ENCODE measurements around the gene SPOCK3. TPM values are rescaled to one million over a fixed set of nuclear protein-coding genes. Genes with fewer than 3 reads are reported as not detected.

The SPOCK3 gene
- total RNA-seq, 1 donor = 4.6 TPM

GRCh38 chr4:167177925-167178324 lies 56.4 kb downstream of the SPOCK3 start:
- DNase-seq (ENCODE audit: low read depth in 2 of 3, low spot score in 2 of 3) = peak in 1 of 3 donors; percentile 1

GRCh38 chr4:167176723-167177367 lies 57.4 kb downstream of the SPOCK3 start:
- no peak for DNase-seq (ENCODE audit: low read depth in 2 of 3, low spot score in 2 of 3)

- no peak for DNase-seq (ENCODE audit: low read depth in 2 of 3, low spot score in 2 of 3)
These were observed 62.4 kb downstream of the SPOCK3 start for GRCh38 chr4:167171928-167172327.

- no peak for DNase-seq (ENCODE audit: low read depth in 2 of 3, low spot score in 2 of 3)
These were observed 65.7 kb downstream of the SPOCK3 start for GRCh38 chr4:167168611-167169010.

GRCh38 chr4:167150587-167150986 lies 83.7 kb downstream of the SPOCK3 start:
- no peak for DNase-seq (ENCODE audit: low read depth in 2 of 3, low spot score in 2 of 3)

GRCh38 chr4:167144605-167145004 lies 89.7 kb downstream of the SPOCK3 start:
- no peak for DNase-seq (ENCODE audit: low read depth in 2 of 3, low spot score in 2 of 3)

- no peak for DNase-seq (ENCODE audit: low read depth in 2 of 3, low spot score in 2 of 3)
These were observed 91.3 kb downstream of the SPOCK3 start for GRCh38 chr4:167143018-167143417.

GRCh38 chr4:167136270-167136669 lies 98.0 kb downstream of the SPOCK3 start:
- no peak for DNase-seq (ENCODE audit: low read depth in 2 of 3, low spot score in 2 of 3)

GRCh38 chr4:167129146-167129545 lies 105.1 kb downstream of the SPOCK3 start:
- no peak for DNase-seq (ENCODE audit: low read depth in 2 of 3, low spot score in 2 of 3)

GRCh38 chr4:167119392-167119791 lies 114.9 kb downstream of the SPOCK3 start:
- DNase-seq (ENCODE audit: low read depth in 2 of 3, low spot score in 2 of 3) = no peak

- no peak for DNase-seq (ENCODE audit: low read depth in 2 of 3, low spot score in 2 of 3)
These were observed 117.0 kb downstream of the SPOCK3 start for GRCh38 chr4:167117273-167117672.

- no peak for DNase-seq (ENCODE audit: low read depth in 2 of 3, low spot score in 2 of 3)
These were observed 119.8 kb downstream of the SPOCK3 start for GRCh38 chr4:167114416-167114971.

- no peak for DNase-seq (ENCODE audit: low read depth in 2 of 3, low spot score in 2 of 3)
These were observed 122.7 kb downstream of the SPOCK3 start for GRCh38 chr4:167111622-167112021.

- no peak for DNase-seq (ENCODE audit: low read depth in 2 of 3, low spot score in 2 of 3)
These were observed 123.2 kb downstream of the SPOCK3 start for GRCh38 chr4:167111092-167111491.

- no peak for DNase-seq (ENCODE audit: low read depth in 2 of 3, low spot score in 2 of 3)
These were observed 124.4 kb downstream of the SPOCK3 start for GRCh38 chr4:167109859-167110258.

GRCh38 chr4:167105857-167106256 lies 128.4 kb downstream of the SPOCK3 start:
- no peak for DNase-seq (ENCODE audit: low read depth in 2 of 3, low spot score in 2 of 3)

GRCh38 chr4:167102475-167102874 lies 131.8 kb downstream of the SPOCK3 start:
- DNase-seq (ENCODE audit: low read depth in 2 of 3, low spot score in 2 of 3) = no peak

- DNase-seq (ENCODE audit: low read depth in 2 of 3, low spot score in 2 of 3) = no peak
These were observed 133.3 kb downstream of the SPOCK3 start for GRCh38 chr4:167101035-167101434.

- DNase-seq (ENCODE audit: low read depth in 2 of 3, low spot score in 2 of 3) = no peak
These were observed 134.2 kb downstream of the SPOCK3 start for GRCh38 chr4:167100120-167100519.

- no peak for DNase-seq (ENCODE audit: low read depth in 2 of 3, low spot score in 2 of 3)
These were observed 146.2 kb downstream of the SPOCK3 start for GRCh38 chr4:167088115-167088514.

GRCh38 chr4:167084321-167084720 lies 150.0 kb downstream of the SPOCK3 start:
- no peak for DNase-seq (ENCODE audit: low read depth in 2 of 3, low spot score in 2 of 3)

GRCh38 chr4:167079762-167080161 lies 154.5 kb downstream of the SPOCK3 start:
- peak in 2 of 3 donors; percentile 24 to 62 for DNase-seq (ENCODE audit: low read depth in 2 of 3, low spot score in 2 of 3)

- DNase-seq (ENCODE audit: low read depth in 2 of 3, low spot score in 2 of 3) = no peak
These were observed 181.6 kb downstream of the SPOCK3 start for GRCh38 chr4:167052631-167053091.
